Measurements from ENCODE around the gene AGBL5.

AGBL5 gene

GRCh38 chr2:27050281-27050995 is 1.0 kb upstream of the AGBL5 start:
- Histone ChIP-seq H3K4me3 (ENCODE audit: low read length in 2 of 2) (peak overlapping the region; percentile 82 to 95), H2AK5ac (ENCODE audit: low read depth, low read length) (no peak overlapping the region), H2BK15ac (ENCODE audit: low read length) (no peak overlapping the region), H4K91ac (ENCODE audit: low read depth, low read length, poor library complexity) (peak overlapping the region; percentile 42), H3K23ac (ENCODE audit: low read depth, low read length, poor library complexity) (peak overlapping the region; percentile 82), H3K4ac (ENCODE audit: low read length) (no peak overlapping the region), H4K8ac (ENCODE audit: low read depth, low read length) (peak overlapping the region; percentile 26), H3K14ac (ENCODE audit: low read length) (peak overlapping the region; percentile 90), H2BK5ac (ENCODE audit: low read length) (peak overlapping the region; percentile 89), H3K9me3 (replicated peaks in 1 of 2; ENCODE audit: control insufficient read depth in 2 of 2, insufficient read depth in 1 of 2, low read depth in 1 of 2, low read length in 2 of 2) (no peaks in the 10 kb centered on the region), H2BK120ac (ENCODE audit: low read depth, low read length) (peak overlapping the region; percentile 79), H2BK12ac (ENCODE audit: low read length) (no peak overlapping the region), H3K9ac (ENCODE audit: low read depth, low read length, poor library complexity) (peak overlapping the region; percentile 95), H3K36me3 (replicated peaks in 1 of 2; ENCODE audit: control insufficient read depth in 2 of 2, insufficient read depth in 2 of 2, low read length in 2 of 2) (peaks cover 24 to 27% of the 10 kb centered on the region in 2 donors), H3K79me1 (ENCODE audit: low read depth, low read length) (peaks cover 6% of the 10 kb centered on the region), H3K27ac (replicated peaks; ENCODE audit: low read length) (peak overlapping the region; percentile 86), H3K27me3 (ENCODE audit: control insufficient read depth in 3 of 3, insufficient read depth in 3 of 3, low read depth in 1 of 3, low read length in 3 of 3) (no peaks in the 10 kb centered on the region), H3K18ac (ENCODE audit: low read length) (peak overlapping the region; percentile 97), H3K4me1 (ENCODE audit: control insufficient read depth in 2 of 2, insufficient read depth in 1 of 2, low read depth in 1 of 2, low read length in 2 of 2) (peaks cover 5 to 7% of the 10 kb centered on the region in 2 donors), H3K4me2 (ENCODE audit: insufficient read depth, low read length, poor library complexity, severe bottlenecking) (peak overlapping the region; percentile 79), H2AFZ (ENCODE audit: low read length) (peak overlapping the region; percentile 96)
- no CpG with 5 or more reads among the region's 48 CpGs for WGBS, 2 donors (ENCODE audit: extremely low coverage in 2 of 2, insufficient read length in 2 of 2, insufficient replicate concordance in 1 of 2)
- DNase-seq (ENCODE audit: low spot score): peak; percentile 98

DNA sequence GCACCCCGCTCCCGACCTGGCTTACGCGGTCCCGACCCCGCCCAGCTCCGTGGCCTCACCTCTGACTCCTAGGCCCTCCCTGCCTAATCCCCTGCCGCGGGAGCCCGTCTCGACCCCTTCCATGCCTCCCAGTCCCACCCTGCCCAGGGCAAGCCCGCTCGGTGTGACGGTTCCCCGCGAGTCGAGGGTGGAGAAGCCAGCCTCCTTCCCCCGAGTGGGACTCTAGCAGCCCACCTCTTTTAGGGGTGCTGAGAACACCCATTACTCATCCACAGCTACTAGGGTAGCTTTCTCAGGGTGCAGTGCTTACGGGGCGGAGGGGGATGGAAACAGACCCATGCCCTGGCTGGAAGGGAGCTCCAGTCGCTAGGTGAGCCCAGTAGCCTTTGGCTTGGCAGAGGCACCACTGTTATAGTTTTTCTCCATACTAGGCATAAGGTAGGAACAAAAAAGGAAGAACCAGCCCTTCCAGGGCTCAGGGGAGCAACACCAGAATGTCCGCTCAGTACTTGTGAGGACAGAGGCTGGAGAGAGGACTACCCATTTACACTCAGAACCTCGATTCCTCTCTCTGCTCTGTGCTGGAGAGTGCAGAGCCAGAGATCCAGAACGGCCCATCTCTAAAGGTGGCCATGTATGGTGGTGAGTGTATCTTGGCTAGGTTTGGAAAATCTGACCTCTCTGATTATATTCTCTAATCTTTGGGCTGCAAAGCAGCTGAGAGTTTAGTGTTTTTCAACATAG is 606 bp downstream of the AGBL5 start:
- H3K9ac ChIP-seq (ENCODE audit: low read depth, low read length, poor library complexity): peak overlapping the region; percentile 95
- no CpG with 5 or more reads among the region's 24 CpGs for WGBS, 2 donors (ENCODE audit: extremely low coverage in 2 of 2, insufficient read length in 2 of 2, insufficient replicate concordance in 1 of 2)
- H2BK12ac ChIP-seq (ENCODE audit: low read length): no peak overlapping the region
- H2AFZ ChIP-seq (ENCODE audit: low read length): peak overlapping the region; percentile 92
- peak overlapping the region; percentile 14 for H2BK5ac ChIP-seq (ENCODE audit: low read length)
- no peak for DNase-seq (ENCODE audit: low spot score)
- H3K4me1 ChIP-seq (ENCODE audit: control insufficient read depth in 2 of 2, insufficient read depth in 1 of 2, low read depth in 1 of 2, low read length in 2 of 2): peaks cover 5 to 7% of the 10 kb centered on the region in 2 donors
- H3K4me3 ChIP-seq (ENCODE audit: low read length in 2 of 2): peak overlapping the region; percentile 82 to 95
- H2AK5ac ChIP-seq (ENCODE audit: low read depth, low read length): peak overlapping the region; percentile 67
- H3K23ac ChIP-seq (ENCODE audit: low read depth, low read length, poor library complexity): peak overlapping the region; percentile 70
- peak overlapping the region; percentile 70 for H3K4ac ChIP-seq (ENCODE audit: low read length)
- no peak overlapping the region for H4K91ac ChIP-seq (ENCODE audit: low read depth, low read length, poor library complexity)
- no peaks in the 10 kb centered on the region for H3K27me3 ChIP-seq (ENCODE audit: control insufficient read depth in 3 of 3, insufficient read depth in 3 of 3, low read depth in 1 of 3, low read length in 3 of 3)
- H2BK120ac ChIP-seq (ENCODE audit: low read depth, low read length): no peak overlapping the region
- H3K27ac ChIP-seq (replicated peaks; ENCODE audit: low read length): no peak overlapping the region
- H3K18ac ChIP-seq (ENCODE audit: low read length): peak overlapping the region; percentile 94
- no peaks in the 10 kb centered on the region for H3K9me3 ChIP-seq (replicated peaks in 1 of 2; ENCODE audit: control insufficient read depth in 2 of 2, insufficient read depth in 1 of 2, low read depth in 1 of 2, low read length in 2 of 2)
- peaks cover 35 to 44% of the 10 kb centered on the region in 2 donors for H3K36me3 ChIP-seq (replicated peaks in 1 of 2; ENCODE audit: control insufficient read depth in 2 of 2, insufficient read depth in 2 of 2, low read length in 2 of 2)
- peak overlapping the region; percentile 22 for H2BK15ac ChIP-seq (ENCODE audit: low read length)
- H3K14ac ChIP-seq (ENCODE audit: low read length): no peak overlapping the region
- peak overlapping the region; percentile 80 for H3K4me2 ChIP-seq (ENCODE audit: insufficient read depth, low read length, poor library complexity, severe bottlenecking)
- peaks cover 6% of the 10 kb centered on the region for H3K79me1 ChIP-seq (ENCODE audit: low read depth, low read length)
- H4K8ac ChIP-seq (ENCODE audit: low read depth, low read length): no peak overlapping the region

- Histone ChIP-seq H2BK120ac (ENCODE audit: low read depth, low read length) (no peak overlapping the region), H3K4me2 (ENCODE audit: insufficient read depth, low read length, poor library complexity, severe bottlenecking) (no peak overlapping the region), H3K4me3 (ENCODE audit: low read length in 2 of 2) (no peak overlapping the region), H2BK5ac (ENCODE audit: low read length) (no peak overlapping the region), H3K18ac (ENCODE audit: low read length) (no peak overlapping the region), H3K9ac (ENCODE audit: low read depth, low read length, poor library complexity) (peak overlapping the region; percentile 14), H3K9me3 (replicated peaks in 1 of 2; ENCODE audit: control insufficient read depth in 2 of 2, insufficient read depth in 1 of 2, low read depth in 1 of 2, low read length in 2 of 2) (no peaks in the 10 kb centered on the region), H3K36me3 (replicated peaks in 1 of 2; ENCODE audit: control insufficient read depth in 2 of 2, insufficient read depth in 2 of 2, low read length in 2 of 2) (peaks cover 40 to 55% of the 10 kb centered on the region in 2 donors), H4K8ac (ENCODE audit: low read depth, low read length) (no peak overlapping the region), H3K4ac (ENCODE audit: low read length) (no peak overlapping the region), H4K91ac (ENCODE audit: low read depth, low read length, poor library complexity) (no peak overlapping the region), H2AFZ (ENCODE audit: low read length) (no peak overlapping the region), H3K27ac (replicated peaks; ENCODE audit: low read length) (no peak overlapping the region), H3K14ac (ENCODE audit: low read length) (no peak overlapping the region), H2AK5ac (ENCODE audit: low read depth, low read length) (no peak overlapping the region), H2BK12ac (ENCODE audit: low read length) (no peak overlapping the region), H2BK15ac (ENCODE audit: low read length) (no peak overlapping the region), H3K4me1 (ENCODE audit: control insufficient read depth in 2 of 2, insufficient read depth in 1 of 2, low read depth in 1 of 2, low read length in 2 of 2) (peaks cover 5 to 7% of the 10 kb centered on the region in 2 donors), H3K23ac (ENCODE audit: low read depth, low read length, poor library complexity) (no peak overlapping the region), H3K79me1 (ENCODE audit: low read depth, low read length) (peaks cover 6% of the 10 kb centered on the region), H3K27me3 (ENCODE audit: control insufficient read depth in 3 of 3, insufficient read depth in 3 of 3, low read depth in 1 of 3, low read length in 3 of 3) (no peaks in the 10 kb centered on the region)
- no CpG with 5 or more reads among the region's 11 CpGs for WGBS, 2 donors (ENCODE audit: extremely low coverage in 2 of 2, insufficient read length in 2 of 2, insufficient replicate concordance in 1 of 2)
- DNase-seq (ENCODE audit: low spot score): no peak
Measured at GRCh38 chr2:27053321-27053720, 1.9 kb downstream of the AGBL5 start.

GRCh38 chr2:27053776-27054175 is 2.3 kb downstream of the AGBL5 start:
- no peak overlapping the region for H2AK5ac ChIP-seq (ENCODE audit: low read depth, low read length)
- DNase-seq (ENCODE audit: low spot score): no peak
- H3K18ac ChIP-seq (ENCODE audit: low read length): no peak overlapping the region
- no peak overlapping the region for H3K4me2 ChIP-seq (ENCODE audit: insufficient read depth, low read length, poor library complexity, severe bottlenecking)
- no peak overlapping the region for H3K9ac ChIP-seq (ENCODE audit: low read depth, low read length, poor library complexity)
- H3K9me3 ChIP-seq (replicated peaks in 1 of 2; ENCODE audit: control insufficient read depth in 2 of 2, insufficient read depth in 1 of 2, low read depth in 1 of 2, low read length in 2 of 2): no peaks in the 10 kb centered on the region
- no peak overlapping the region for H3K4me3 ChIP-seq (ENCODE audit: low read length in 2 of 2)
- H2BK5ac ChIP-seq (ENCODE audit: low read length): no peak overlapping the region
- no CpG with 5 or more reads among the region's 8 CpGs for WGBS, 2 donors (ENCODE audit: extremely low coverage in 2 of 2, insufficient read length in 2 of 2, insufficient replicate concordance in 1 of 2)
- peaks cover 43 to 59% of the 10 kb centered on the region in 2 donors for H3K36me3 ChIP-seq (replicated peaks in 1 of 2; ENCODE audit: control insufficient read depth in 2 of 2, insufficient read depth in 2 of 2, low read length in 2 of 2)
- no peak overlapping the region for H3K27ac ChIP-seq (replicated peaks; ENCODE audit: low read length)
- no peak overlapping the region for H3K23ac ChIP-seq (ENCODE audit: low read depth, low read length, poor library complexity)
- H3K4me1 ChIP-seq (ENCODE audit: control insufficient read depth in 2 of 2, insufficient read depth in 1 of 2, low read depth in 1 of 2, low read length in 2 of 2): peaks cover 5 to 7% of the 10 kb centered on the region in 2 donors
- no peak overlapping the region for H3K14ac ChIP-seq (ENCODE audit: low read length)
- no peak overlapping the region for H3K4ac ChIP-seq (ENCODE audit: low read length)
- peaks cover 6% of the 10 kb centered on the region for H3K79me1 ChIP-seq (ENCODE audit: low read depth, low read length)
- H4K91ac ChIP-seq (ENCODE audit: low read depth, low read length, poor library complexity): no peak overlapping the region
- H2BK120ac ChIP-seq (ENCODE audit: low read depth, low read length): no peak overlapping the region
- no peaks in the 10 kb centered on the region for H3K27me3 ChIP-seq (ENCODE audit: control insufficient read depth in 3 of 3, insufficient read depth in 3 of 3, low read depth in 1 of 3, low read length in 3 of 3)
- no peak overlapping the region for H2AFZ ChIP-seq (ENCODE audit: low read length)
- H2BK15ac ChIP-seq (ENCODE audit: low read length): no peak overlapping the region
- no peak overlapping the region for H4K8ac ChIP-seq (ENCODE audit: low read depth, low read length)
- H2BK12ac ChIP-seq (ENCODE audit: low read length): no peak overlapping the region

Measured in neuronal stem cell (in vitro differentiated cells).